Cerebellar nuclear complex (tissue), 1 donor: Measurements from ENCODE around the gene KIF5A.
A peak's percentile ranks its signal among the peaks of the same experiment; 100 is the strongest.
"Not testable (repeated sequence)": the region's sequence is repeated elsewhere in the genome, so short reads cannot be mapped to it uniquely, and the experiment has no call there.

ENCODE experiments used
- DNase-seq, 2 experiments: peaks; one replicate each; lab custom pipeline; 2025; lab: John Stamatoyannopoulos, UW

The KIF5A gene

GRCh38 chr12:57584050-57584449 lies 34.2 kb downstream of the KIF5A start:
- no peak for DNase-seq

GRCh38 chr12:57584690-57585089 lies 34.8 kb downstream of the KIF5A start:
- DNase-seq, result no peak

- DNase-seq, result no peak
These were observed 35.3 kb downstream of the KIF5A start for GRCh38 chr12:57585156-57585555.

DNA sequence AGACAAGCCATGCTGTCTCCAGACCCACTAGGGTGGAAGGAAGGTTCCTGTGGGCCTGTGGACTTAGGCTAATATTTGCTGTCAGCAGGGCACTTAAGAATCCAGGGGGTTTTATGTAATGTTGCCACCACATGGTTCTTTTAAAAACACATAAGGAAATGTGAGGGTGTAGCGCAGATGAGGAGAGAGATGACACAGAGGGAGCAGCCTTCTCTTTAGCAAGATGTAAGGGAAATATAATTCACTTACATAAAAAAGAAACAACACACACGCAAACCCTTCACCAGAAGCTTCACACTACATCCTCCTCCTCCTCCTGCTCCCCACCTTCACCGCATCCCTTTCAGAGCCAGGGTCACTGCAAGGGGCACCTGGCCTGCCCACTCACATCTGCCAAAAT lies 36.3 kb downstream of the KIF5A start:
- no peak for DNase-seq

DNA sequence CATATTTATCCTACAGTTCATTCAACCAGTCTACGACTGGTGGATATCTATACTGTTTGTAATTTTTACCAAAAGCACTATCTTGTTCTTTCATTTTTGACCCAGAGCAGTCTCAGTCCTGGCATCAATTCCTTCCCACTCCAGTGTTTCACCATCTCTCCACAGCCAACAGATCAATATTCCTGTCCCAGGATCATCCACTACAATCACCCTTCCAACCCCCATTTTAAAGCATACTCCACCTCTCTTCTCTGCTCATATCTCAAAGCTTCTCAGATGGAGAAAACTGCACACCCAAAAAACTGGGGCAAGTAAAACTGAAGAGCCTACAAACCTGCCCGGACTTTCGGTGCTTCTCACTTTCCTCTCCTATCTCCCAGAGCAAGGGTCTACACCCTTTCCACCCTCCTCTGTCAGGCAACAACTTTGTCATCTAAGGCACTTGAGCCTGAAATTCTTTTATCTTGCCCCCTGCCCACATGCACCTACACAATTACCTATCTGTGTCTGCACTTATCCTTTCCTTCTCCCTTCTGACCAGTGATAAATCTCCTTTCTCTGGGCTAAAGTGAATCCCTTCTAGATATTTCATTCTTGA lies 37.1 kb downstream of the KIF5A start:
- no peak for DNase-seq

DNA sequence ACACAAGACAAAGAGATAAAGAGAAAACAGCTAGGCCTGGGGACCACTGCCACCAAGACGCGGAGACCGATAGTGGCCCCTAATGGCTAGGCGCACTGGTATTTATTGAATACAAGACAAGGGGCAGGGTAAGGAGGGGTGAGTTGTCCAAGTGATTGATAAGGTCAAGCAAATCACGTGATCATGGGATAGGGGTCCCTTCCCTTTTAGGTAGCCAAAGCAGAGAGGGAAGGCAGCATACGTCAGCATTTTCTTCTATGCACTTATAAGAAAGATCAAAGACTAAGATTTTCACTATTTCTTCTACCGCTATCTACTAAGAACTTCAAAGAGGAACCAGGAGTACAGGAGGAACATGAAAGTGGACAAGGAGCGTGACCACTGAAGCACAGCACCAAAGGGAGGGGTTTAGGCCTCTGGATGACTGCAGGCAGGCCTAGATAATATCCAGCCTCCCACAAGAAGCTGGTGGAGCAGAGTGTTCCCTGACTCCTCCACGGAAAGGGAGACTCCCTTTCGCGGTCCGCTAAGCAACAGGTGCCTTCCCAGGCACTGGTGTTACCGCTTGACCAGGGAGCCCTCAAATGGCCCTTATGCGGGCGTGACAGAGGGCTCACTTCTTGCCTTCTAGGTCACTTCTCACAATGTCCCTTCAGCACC lies 39.2 kb downstream of the KIF5A start:
- DNase-seq, result not testable (repeated sequence)

- no peak for DNase-seq
These were observed 40.6 kb downstream of the KIF5A start for GRCh38 chr12:57590479-57590863.

DNA sequence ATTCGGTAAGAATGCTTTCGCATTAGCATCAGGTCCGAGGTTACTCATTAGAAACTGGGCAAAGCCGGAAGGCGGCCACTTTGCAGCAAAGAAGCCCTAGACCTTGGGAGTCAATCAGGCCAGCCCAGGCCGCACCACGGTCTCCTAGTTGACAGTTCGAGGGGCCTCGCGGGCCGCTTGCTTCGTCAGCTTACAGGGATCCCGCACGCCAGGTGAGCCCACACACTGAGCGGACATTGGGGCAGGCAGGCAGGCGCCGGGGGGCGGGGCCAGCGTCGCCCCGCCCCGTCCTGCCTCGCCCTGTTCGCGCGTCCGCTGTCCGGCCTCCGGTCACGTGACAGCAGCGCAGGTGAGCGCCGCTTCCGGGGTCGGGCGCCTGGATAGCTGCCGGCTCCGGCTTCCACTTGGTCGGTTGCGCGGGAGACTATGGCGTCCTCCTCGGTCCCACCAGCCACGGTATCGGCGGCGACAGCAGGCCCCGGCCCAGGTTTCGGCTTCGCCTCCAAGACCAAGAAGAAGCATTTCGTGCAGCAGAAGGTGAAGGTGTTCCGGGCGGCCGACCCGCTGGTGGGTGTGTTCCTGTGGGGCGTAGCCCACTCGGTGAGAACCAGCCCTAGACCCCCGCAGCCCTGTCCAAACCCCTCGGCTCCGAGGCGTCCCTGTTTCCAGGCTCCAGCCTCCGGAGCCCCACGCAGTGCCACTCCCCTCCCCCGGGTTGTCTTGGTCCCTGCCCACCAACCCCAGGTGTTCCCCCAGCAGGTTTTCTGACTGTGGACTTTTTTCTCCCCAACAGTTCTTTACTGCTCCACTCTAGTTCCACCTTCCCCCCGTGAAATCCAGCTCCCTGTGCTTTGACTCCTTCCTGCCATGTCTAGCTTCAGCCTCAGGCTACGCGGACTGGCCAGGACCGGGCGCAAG lies 41.3 kb downstream of the KIF5A start, which contains the start of gene PIP4K2C:
Gene PIP4K2C, plus strand, starts transcription at position 329 of the 918 bp plus-strand sequence. Its CDS starts 98 bp downstream, at position 427.
- DNase-seq, result peak; percentile 41 to 49

DNA sequence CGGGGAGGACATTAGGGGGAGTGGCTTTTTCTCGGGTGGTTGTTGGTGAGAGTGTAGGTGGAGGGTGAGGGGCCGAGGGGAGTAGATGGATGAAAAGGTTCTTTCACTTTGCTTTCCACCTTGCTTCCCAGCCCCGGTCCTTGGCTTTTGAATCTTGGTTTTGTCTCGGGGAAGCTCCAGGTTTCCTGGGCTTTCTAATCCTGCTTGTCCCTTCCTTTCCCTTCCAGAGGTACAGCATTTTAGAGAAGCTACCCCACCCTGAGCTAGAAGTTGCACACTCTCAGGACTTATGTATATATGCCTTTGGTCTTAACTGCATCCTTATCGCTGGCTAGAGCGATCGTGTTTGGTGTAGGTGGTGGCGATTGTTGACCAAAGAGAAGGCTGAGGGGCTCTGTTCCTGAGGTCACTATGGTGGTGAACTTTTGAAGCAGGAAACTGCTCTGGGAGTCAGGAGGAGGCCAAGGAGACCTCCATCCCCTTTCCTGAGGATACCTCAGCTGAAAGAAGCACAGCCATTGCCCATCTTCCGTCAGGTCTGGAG lies 42.0 kb downstream of the KIF5A start:
- no peak for DNase-seq

- DNase-seq, result no peak
These were observed 42.8 kb downstream of the KIF5A start for GRCh38 chr12:57592551-57593165.

GRCh38 chr12:57593187-57593586 lies 43.3 kb downstream of the KIF5A start:
- no peak for DNase-seq

DNA sequence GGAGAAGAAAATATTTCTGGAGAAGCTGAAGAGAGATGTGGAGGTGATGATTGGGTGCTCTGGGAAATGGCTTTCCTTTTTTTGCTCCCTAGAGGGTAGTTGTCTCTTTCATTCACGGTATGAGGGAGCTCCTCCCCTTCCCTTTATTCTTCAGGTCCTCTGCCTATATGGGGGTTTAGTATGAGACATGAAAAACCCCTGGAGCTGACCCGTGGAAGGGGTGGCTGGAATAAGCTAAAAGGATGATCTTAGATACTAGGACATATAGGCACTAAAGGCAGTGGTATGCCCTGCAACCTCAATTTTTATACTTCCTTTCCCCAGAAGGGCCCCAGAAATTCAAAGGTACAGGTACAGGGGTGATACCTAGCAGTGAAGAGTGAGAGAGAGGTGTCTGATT lies 50.6 kb downstream of the KIF5A start:
- DNase-seq, result no peak

- no peak for DNase-seq
These were observed 52.7 kb downstream of the KIF5A start for GRCh38 chr12:57602544-57602943.

DNA sequence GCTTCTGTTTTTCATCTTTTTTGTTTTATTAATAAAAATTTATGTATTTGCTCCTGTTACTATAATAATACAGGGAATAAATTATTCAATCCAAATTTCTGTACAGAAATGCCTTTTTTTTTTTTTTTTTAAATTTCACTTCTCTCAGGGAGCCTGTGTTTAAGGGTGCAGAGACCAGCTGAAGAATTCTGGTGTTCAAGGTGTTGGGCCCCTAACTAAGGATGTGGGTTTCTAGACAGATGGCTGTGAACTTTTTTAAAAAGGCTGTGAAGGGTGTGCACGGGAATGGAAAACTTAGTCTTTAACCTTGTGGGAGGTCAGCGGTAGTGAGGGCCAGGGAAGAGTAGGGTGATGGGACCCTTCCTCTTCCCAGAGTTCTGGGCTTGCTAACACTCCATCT lies 53.5 kb downstream of the KIF5A start:
- DNase-seq, result no peak

DNA sequence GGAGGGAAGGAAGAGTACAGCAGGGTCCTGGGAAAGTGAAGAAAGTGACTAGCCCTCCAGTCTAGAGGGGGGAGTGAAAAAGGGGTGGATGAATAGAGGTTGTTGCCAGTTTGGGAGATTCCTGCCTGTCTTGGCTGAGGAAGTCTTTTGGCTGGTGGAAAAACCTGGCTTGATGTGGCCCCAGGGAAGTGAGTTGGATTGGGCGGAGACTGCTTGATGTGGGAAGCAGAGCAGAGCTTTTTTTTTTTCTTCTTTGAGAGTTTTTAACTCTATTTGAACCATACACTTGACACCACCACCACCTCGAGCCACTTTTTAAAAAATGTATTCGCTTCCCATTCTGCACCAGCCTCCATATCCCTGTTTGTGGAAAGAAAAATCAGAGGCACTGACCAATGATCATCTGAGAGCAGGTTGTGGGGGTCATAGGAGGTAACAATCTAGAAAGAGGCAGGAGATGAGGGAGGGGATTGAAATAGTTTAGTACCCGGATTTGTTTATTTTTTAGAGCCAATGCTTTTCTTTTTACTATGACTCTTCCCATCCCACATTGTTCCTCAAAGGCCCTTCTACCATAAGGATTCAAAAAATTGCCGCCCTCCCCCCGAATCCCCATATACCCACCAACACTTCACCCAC lies 54.1 kb downstream of the KIF5A start:
- DNase-seq, result peak in 1 of 2 experiments; percentile 23

GRCh38 chr12:57604454-57604991 lies 54.7 kb downstream of the KIF5A start, which contains the start of gene DTX3:
TSS of gene DTX3 (plus strand) at chr12:57604824. CDS start at chr12:57606518, 1,694 bp downstream.
- DNase-seq, result no peak

- no peak for DNase-seq
These were observed 55.4 kb downstream of the KIF5A start for GRCh38 chr12:57604992-57605810.

- DNase-seq, result no peak
These were observed 56.0 kb downstream of the KIF5A start for GRCh38 chr12:57605811-57606311.

DNA sequence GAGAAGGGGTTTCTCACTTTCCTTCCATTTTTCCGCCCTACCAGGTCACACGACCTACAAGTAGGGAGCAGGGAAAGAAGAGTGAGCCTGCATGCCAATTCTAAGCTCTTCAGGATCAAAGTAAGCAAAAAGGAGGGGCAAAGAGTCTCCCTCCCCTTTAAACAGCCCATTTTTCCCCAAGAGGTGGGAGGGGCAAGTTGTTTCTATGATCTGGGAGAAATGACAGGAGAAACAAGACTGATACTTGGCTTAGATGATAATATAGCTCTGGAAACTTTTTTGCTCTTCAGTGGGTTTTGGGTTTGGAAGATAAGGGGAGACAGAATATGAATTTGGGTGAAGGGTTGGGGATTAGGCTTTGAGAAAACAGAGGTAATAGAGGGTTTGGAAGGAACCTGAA lies 56.6 kb downstream of the KIF5A start:
- DNase-seq, result no peak

GRCh38 chr12:57606821-57607220 lies 57.0 kb downstream of the KIF5A start:
- DNase-seq, result no peak
